ENCODE measurements around the gene RGS12.

GRCh38 chr4:3286335-3287175, 6.3 kb upstream of the RGS12 start:
- TF ChIP-seq CTCF (IDR thresholded peaks at IDR 0.05): no peak
- no peak for TF ChIP-seq EZH2 (IDR thresholded peaks at IDR 0.05; ENCODE audit: borderline replicate concordance, insufficient read depth, low read depth, low read length, poor library complexity, severe bottlenecking)

Data from B cell (primary cell).